Gastrocnemius medialis (tissue), 4 donors: ENCODE data around the gene MRE11. TPM values are rescaled to one million over a fixed set of nuclear protein-coding genes. Genes with fewer than 3 reads are reported as not detected.
A peak's percentile ranks its signal among the peaks of the same experiment; 100 is the strongest.

Source experiments
- ATAC-seq, 2 donors: fragments of 150-250 bp; one replicate each; pipeline ENCODE4 v1.9.1; 2016
- DNase-seq, 2 donors: peaks; one replicate each; pipeline ENCODE4 v3.0.0-alpha.2; 2019
- H3K27ac ChIP-seq, 4 donors: fragments of 200-600 bp; sonication (generic); 1 replicate in 1 of 4; 2 replicates in 3 of 4; pipeline ENCODE4 v1.5.1; 2016 to 2018; ENCODE audit warnings: mild to moderate bottlenecking in 2 of 4, moderate library complexity in 1 of 4
- H3K27me3 ChIP-seq, 3 donors: fragments of 200-600 bp; sonication (generic) in 2 of 3; 1 replicate in 1 of 3; 2 replicates in 2 of 3; pipeline versions ENCODE4 v1.5.1 to v1.6.0; 2016 to 2019; ENCODE audit warnings: mild to moderate bottlenecking in 1 of 3, moderate library complexity in 1 of 3
- H3K36me3 ChIP-seq, 2 donors: fragments of 200-600 bp; sonication (generic) in 1 of 2; one replicate each; pipeline ENCODE4 v1.5.1; 2017 to 2018
- H3K4me1 ChIP-seq, 2 donors: fragments of 200-600 bp; sonication (generic) in 1 of 2; one replicate each; pipeline ENCODE4 v1.5.1; 2016 to 2017; ENCODE audit warnings: mild to moderate bottlenecking in 2 of 2
- H3K4me3 ChIP-seq, 4 donors: fragments of 200-600 bp; sonication (generic) in 3 of 4; 1 replicate in 1 of 4; 2 replicates in 3 of 4; pipeline ENCODE4 v1.5.1; 2016 to 2019; ENCODE audit warnings: mild to moderate bottlenecking in 2 of 4
- H3K9me3 ChIP-seq, 3 donors: fragments of 200-600 bp; sonication (generic) in 2 of 3; 1 replicate in 1 of 3; 2 replicates in 2 of 3; pipeline ENCODE4 v1.5.1; 2016 to 2019
- CTCF ChIP-seq, 5 experiments: fragments of 450-650 bp in 3 of 5; fragments of 200-600 bp in 2 of 5; sonication (generic) in 2 of 5; IDR thresholded peaks in 4 of 5; conservative IDR thresholded peaks in 1 of 5; 1 replicate in 4 of 5; 2 replicates in 1 of 5; pipeline ENCODE4 v1.5.1; 2016 to 2019; ENCODE audit warnings: antibody characterized with exemption in 5 of 5, mild to moderate bottlenecking in 3 of 5, moderate library complexity in 3 of 5
- POLR2A ChIP-seq, 2 donors: fragments of 450-650 bp; IDR thresholded peaks; one replicate each; pipeline ENCODE4 v1.6.1; 2017; ENCODE audit warnings: antibody characterized with exemption in 2 of 2, mild to moderate bottlenecking in 2 of 2, moderate library complexity in 2 of 2
- in situ Hi-C, 4 donors: fragments of 200-750 bp; cut with MboI; loops; one replicate each; pipeline versions ENCODE4 v1.15.0 to v1.8.0; 2017; ENCODE audit warnings: low sequenced_read_pairs in 4 of 4
- intact Hi-C: fragments of 100-400 bp; cut with DNase I; formaldehyde crosslinking; loops from one replicate; pipeline ENCODE4 v1.15.1; 2023; ENCODE audit warnings: low total_unique reads
- total RNA-seq, 4 donors: library from RNA; depleted of rRNA; stranded (reverse); fragments of >200 nt; gene quantifications; one replicate each; pipeline versions ENCODE4 v1.1.0 to v1.2.3, GENCODE V29; 2016

MRE11 gene
- total RNA-seq, 4 donors from 2014 or later: 5.3 to 12.3 (median 5.9) TPM

DNA sequence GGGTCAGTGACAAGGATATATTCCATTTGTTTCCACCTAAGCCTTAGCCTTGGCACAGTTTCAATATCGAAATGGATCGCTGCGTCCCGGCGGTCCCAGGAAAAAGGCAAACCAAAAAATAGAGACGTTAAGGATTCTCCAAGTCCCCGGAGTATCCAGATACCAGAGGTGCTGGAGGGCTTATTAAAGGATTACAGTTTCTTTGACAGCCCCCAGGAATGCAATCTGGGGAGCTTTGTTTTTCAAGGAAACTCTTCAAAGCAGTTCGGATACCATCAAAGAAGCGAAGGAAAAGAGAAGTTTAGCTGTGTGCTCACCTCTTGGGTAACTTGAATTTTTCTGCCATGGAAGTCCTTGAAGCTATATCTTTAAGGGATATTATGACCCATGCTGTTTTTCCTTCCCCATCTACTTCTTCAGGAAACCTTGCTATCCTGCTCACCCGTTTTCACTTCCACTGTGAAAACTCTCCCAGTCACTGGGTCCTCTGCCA lies 91.8 kb downstream of the MRE11 start:
- TF ChIP-seq CTCF (IDR thresholded peaks at IDR 0.05 in 4 of 5, conservative IDR thresholded peaks at IDR 0.05 in 1 of 5) (no peak), POLR2A (IDR thresholded peaks at IDR 0.05) (no peak)

GRCh38 chr11:94400839-94401772 lies 92.5 kb downstream of the MRE11 start, which contains the start of gene GPR83:
Gene GPR83, minus strand, starts transcription at chr11:94401419. Its CDS starts 172 bp downstream, at chr11:94401247.
- H3K4me1 ChIP-seq: no peaks in the 10 kb centered on the region
- no peak for ATAC-seq
- DNase-seq: no peak
- no peaks in the 10 kb centered on the region for H3K9me3 ChIP-seq
- no peak for TF ChIP-seq CTCF (IDR thresholded peaks at IDR 0.05 in 4 of 5, conservative IDR thresholded peaks at IDR 0.05 in 1 of 5)
- TF ChIP-seq POLR2A (IDR thresholded peaks at IDR 0.05): no peak
- H3K4me3 ChIP-seq: peak within 1 kb of the TSS; percentile 20 to 43 (median 29)
- H3K36me3 ChIP-seq: no peaks in the 10 kb centered on the region
- peaks cover 21 to 29% (median 23%) of the 10 kb centered on the region in 3 donors for H3K27me3 ChIP-seq
- no peak within 1 kb of the TSS for H3K27ac ChIP-seq
- intact Hi-C loops: no loop called here
- in situ Hi-C loops: loop anchor here in 1 of 4 donors (25.0 kb wide), 1 partner anchor 514 kb away; no protein-coding TSS in a partner anchor

More for the DNA sequence above, 91.8 kb downstream of the MRE11 start:
- H3K4me1 ChIP-seq: no peaks in the 10 kb centered on the region
- no peak for ATAC-seq
- DNase-seq: no peak
- no peaks in the 10 kb centered on the region for H3K9me3 ChIP-seq
- H3K4me3 ChIP-seq: peak overlapping the region in 3 of 4 donors; percentile 27 to 43 (median 31)
- no peak overlapping the region for H3K27ac ChIP-seq
- H3K27me3 ChIP-seq: peaks cover 21 to 29% (median 23%) of the 10 kb centered on the region in 3 donors
- no peaks in the 10 kb centered on the region for H3K36me3 ChIP-seq
- in situ Hi-C loops: loop anchor here in 1 of 4 donors (25.0 kb wide), 1 partner anchor 515 kb away; no protein-coding TSS in a partner anchor
- intact Hi-C loops: no loop called here

GRCh38 chr11:94400457-94400838 lies 93.2 kb downstream of the MRE11 start:
- Histone ChIP-seq H3K27me3 (peaks cover 21 to 29% (median 23%) of the 10 kb centered on the region in 3 donors), H3K27ac (no peak overlapping the region), H3K4me1 (no peaks in the 10 kb centered on the region), H3K36me3 (no peaks in the 10 kb centered on the region), H3K9me3 (no peaks in the 10 kb centered on the region), H3K4me3 (no peak overlapping the region)
- no peak for ATAC-seq
- intact Hi-C loops (no loop called here), in situ Hi-C loops (loop anchor here in 1 of 4 donors (25.0 kb wide), 1 partner anchor 513 kb away; no protein-coding TSS in a partner anchor)
- TF ChIP-seq POLR2A (IDR thresholded peaks at IDR 0.05) (no peak), CTCF (IDR thresholded peaks at IDR 0.05 in 4 of 5, conservative IDR thresholded peaks at IDR 0.05 in 1 of 5) (no peak)
- DNase-seq: no peak

DNA sequence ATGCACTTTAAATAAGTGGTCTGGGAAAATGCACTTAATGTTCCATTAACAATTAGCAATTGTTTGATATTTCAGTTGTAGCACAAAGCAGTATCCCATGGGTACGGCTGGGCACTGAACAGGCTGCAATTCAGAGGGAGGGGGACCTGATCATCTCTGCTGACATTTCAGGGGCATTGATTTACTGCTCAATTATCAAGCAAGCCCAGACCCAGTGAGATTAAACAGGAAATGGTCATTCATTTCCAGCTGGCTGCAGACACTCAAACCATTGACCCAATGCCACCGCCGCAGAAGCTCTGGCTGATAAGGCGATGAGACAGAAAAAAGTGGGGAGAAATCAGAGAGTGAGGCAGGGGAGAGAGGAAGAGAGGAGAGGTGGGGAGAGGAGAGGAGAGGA lies 93.6 kb downstream of the MRE11 start:
- intact Hi-C loops: no loop called here
- H3K36me3 ChIP-seq: no peaks in the 10 kb centered on the region
- H3K4me3 ChIP-seq: no peak overlapping the region
- no peaks in the 10 kb centered on the region for H3K4me1 ChIP-seq
- H3K9me3 ChIP-seq: no peaks in the 10 kb centered on the region
- peaks cover 21 to 29% (median 23%) of the 10 kb centered on the region in 3 donors for H3K27me3 ChIP-seq
- DNase-seq: no peak
- no peak for ATAC-seq
- TF ChIP-seq POLR2A (IDR thresholded peaks at IDR 0.05): no peak
- H3K27ac ChIP-seq: no peak overlapping the region
- in situ Hi-C loops: loop anchor here in 1 of 4 donors (25.0 kb wide), 1 partner anchor 513 kb away; no protein-coding TSS in a partner anchor

DNA sequence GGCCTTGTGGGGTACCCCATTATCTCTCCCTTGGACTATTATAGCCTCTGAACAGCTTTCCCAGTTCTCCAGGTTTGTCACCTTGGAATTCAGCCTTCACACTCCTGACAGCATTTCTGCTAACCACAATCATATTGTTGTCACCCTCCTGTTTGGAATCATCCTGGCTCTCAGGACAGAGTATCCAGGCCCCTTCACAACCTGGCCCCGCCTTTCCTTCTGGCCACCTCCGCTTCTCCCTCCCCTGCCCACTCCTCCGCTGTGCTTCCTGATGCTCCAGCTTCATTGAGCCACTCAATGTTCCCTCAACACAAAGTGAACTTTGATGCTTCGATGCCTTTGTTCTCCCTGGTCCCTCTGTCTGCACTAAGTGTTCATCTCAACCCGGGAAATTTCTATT lies 95.5 kb downstream of the MRE11 start:
- no peak overlapping the region for H3K4me3 ChIP-seq
- H3K27ac ChIP-seq: no peak overlapping the region
- H3K4me1 ChIP-seq: no peaks in the 10 kb centered on the region
- ATAC-seq (no peak), DNase-seq (no peak)
- H3K27me3 ChIP-seq: peaks cover 21 to 29% (median 23%) of the 10 kb centered on the region in 3 donors
- H3K36me3 ChIP-seq: no peaks in the 10 kb centered on the region
- H3K9me3 ChIP-seq: no peaks in the 10 kb centered on the region
- in situ Hi-C loops: no loop called here
- intact Hi-C loops: no loop called here
- no peak for TF ChIP-seq POLR2A (IDR thresholded peaks at IDR 0.05)
- no peak for TF ChIP-seq CTCF (IDR thresholded peaks at IDR 0.05 in 4 of 5, conservative IDR thresholded peaks at IDR 0.05 in 1 of 5)
